Smooth muscle cell (in vitro differentiated cells): Measurements from ENCODE around the gene ACTR1A. TPM values are rescaled to one million over a fixed set of nuclear protein-coding genes. Genes with fewer than 3 reads are reported as not detected.

Experiments used
- DNase-seq: peaks from one replicate; lab custom pipeline; 2025; ENCODE audit not compliant: unreplicated experiment; lab: John Stamatoyannopoulos, UW
- H2AFZ ChIP-seq: fragments of 200-600 bp; sonication (generic); 2 replicates; pipeline ENCODE4 v1.6.0; 2016; ENCODE audit warnings: antibody characterized with exemption, low read depth, mild to moderate bottlenecking
- H3F3A ChIP-seq: fragments of 200-600 bp; sonication (generic); 2 replicates; pipeline ENCODE4 v1.6.0; 2017; ENCODE audit warnings: antibody characterized with exemption, low read depth
- H3K27ac ChIP-seq: fragments of 200-600 bp; sonication (generic); 2 replicates; pipeline ENCODE4 v1.5.1; 2016; ENCODE audit warnings: low read depth, mild to moderate bottlenecking
- H3K27me3 ChIP-seq: fragments of 200-600 bp; sonication (generic); 2 replicates; pipeline ENCODE4 v1.6.1; 2016; ENCODE audit warnings: low read depth, mild to moderate bottlenecking
- H3K36me3 ChIP-seq: fragments of 200-600 bp; sonication (generic); 2 replicates; pipeline ENCODE4 v1.5.1; 2016; ENCODE audit warnings: low read depth
- H3K4me1 ChIP-seq: fragments of 200-600 bp; sonication (generic); 2 replicates; pipeline ENCODE4 v1.5.1; 2016; ENCODE audit warnings: low read depth
- H3K4me2 ChIP-seq: fragments of 200-600 bp; sonication (generic); 2 replicates; pipeline ENCODE4 v1.6.0; 2016; ENCODE audit warnings: mild to moderate bottlenecking
- H3K4me3 ChIP-seq: fragments of 200-600 bp; sonication (generic); 2 replicates; pipeline ENCODE4 v1.5.1; 2016; ENCODE audit warnings: mild to moderate bottlenecking
- H3K79me2 ChIP-seq: fragments of 200-600 bp; sonication (generic); 2 replicates; pipeline ENCODE4 v1.6.0; 2016; ENCODE audit warnings: low read depth, mild to moderate bottlenecking
- H3K9ac ChIP-seq: fragments of 200-600 bp; sonication (generic); 2 replicates; pipeline ENCODE4 v1.6.0; 2016; ENCODE audit warnings: low read depth
- H3K9me3 ChIP-seq: fragments of 200-600 bp; sonication (generic); replicated peaks from 2 replicates; pipeline ENCODE4 v1.5.1; 2016; ENCODE audit warnings: low read depth
- H4K20me1 ChIP-seq: fragments of 200-600 bp; sonication (generic); 2 replicates; pipeline ENCODE4 v1.6.0; 2016; ENCODE audit warnings: low read depth
- CTCF ChIP-seq: fragments of 200-600 bp; sonication (generic); IDR thresholded peaks from 2 replicates; pipeline ENCODE4 v1.5.1; 2017; ENCODE audit warnings: borderline replicate concordance, mild to moderate bottlenecking, antibody characterized with exemption; ENCODE audit not compliant: insufficient read depth, poor library complexity, severe bottlenecking
- WGBS: methylation state at CpG from one replicate; pipeline ENCODE4 v1.1.7; 2016; ENCODE audit warnings: low lambda C conversion rate; 5-methylcytosine and 5-hydroxymethylcytosine counted together
- polyA plus RNA-seq: library from polyadenylated mRNA; unstranded; fragments of >200 nt; fragmentation: Nextera tagmentation; extraction: Ambion mirVana; gene quantifications from 2 replicates; pipeline ENCODE4 v1.2.1, GENCODE V29; 2016
- total RNA-seq: library from RNA; depleted of rRNA; stranded (reverse); fragments of >200 nt; gene quantifications from 2 replicates; pipeline ENCODE4 v1.2.3, GENCODE V29; 2014

Gene ACTR1A
- total and polyA plus RNA-seq, 2 experiments from 2014 or later: 144 to 149 TPM

GRCh38 chr10:102485093-102485784 is 17.3 kb downstream of the ACTR1A start:
- Histone ChIP-seq H3K9ac (no peak overlapping the region), H3K4me2 (no peak overlapping the region), H2AFZ (no peak overlapping the region), H3K27ac (no peak overlapping the region), H3K4me3 (no peak overlapping the region), H3K36me3 (peaks cover 7% of the 10 kb centered on the region), H3K27me3 (no peaks in the 10 kb centered on the region), H4K20me1 (peaks cover 35% of the 10 kb centered on the region), H3K4me1 (no peaks in the 10 kb centered on the region), H3K9me3 (no peaks in the 10 kb centered on the region), H3K79me2 (peaks cover 11% of the 10 kb centered on the region), H3F3A (peaks cover 7% of the 10 kb centered on the region)
- WGBS: 93% methylated on average over 18 of the region's 18 CpGs
- DNase-seq: no peak
- TF ChIP-seq CTCF: no peak

GRCh38 chr10:102484021-102484420 is 18.5 kb downstream of the ACTR1A start:
- peaks cover 7% of the 10 kb centered on the region for H3K36me3 ChIP-seq
- peaks cover 5% of the 10 kb centered on the region for H3K79me2 ChIP-seq
- H3K4me2 ChIP-seq: no peak overlapping the region

GRCh38 chr10:102480396-102480795 is 22.1 kb downstream of the ACTR1A start:
- H3F3A ChIP-seq: peaks cover 13% of the 10 kb centered on the region
- H3K36me3 ChIP-seq: peaks cover 7% of the 10 kb centered on the region
- H2AFZ ChIP-seq: no peak overlapping the region
- TF ChIP-seq CTCF: no peak
- peaks cover 16% of the 10 kb centered on the region for H4K20me1 ChIP-seq
- no peaks in the 10 kb centered on the region for H3K79me2 ChIP-seq
- WGBS: 96% methylated on average over 7 of the region's 9 CpGs
- H3K4me2 ChIP-seq: no peak overlapping the region
- no peak for DNase-seq
- H3K4me1 ChIP-seq: no peaks in the 10 kb centered on the region
- H3K9ac ChIP-seq: no peak overlapping the region
- no peaks in the 10 kb centered on the region for H3K27me3 ChIP-seq
- H3K9me3 ChIP-seq: no peaks in the 10 kb centered on the region
- no peak overlapping the region for H3K4me3 ChIP-seq
- no peak overlapping the region for H3K27ac ChIP-seq

More at GRCh38 chr10:102484021-102484420, 18.5 kb downstream of the ACTR1A start:
- Histone ChIP-seq H3K4me1 (no peaks in the 10 kb centered on the region), H4K20me1 (peaks cover 25% of the 10 kb centered on the region), H3K27me3 (no peaks in the 10 kb centered on the region), H3K27ac (no peak overlapping the region), H3K4me3 (no peak overlapping the region), H3K9ac (no peak overlapping the region), H2AFZ (no peak overlapping the region), H3F3A (peaks cover 7% of the 10 kb centered on the region), H3K9me3 (no peaks in the 10 kb centered on the region)
- WGBS: 98% methylated on average over 13 of the region's 13 CpGs
- no peak for DNase-seq
- no peak for TF ChIP-seq CTCF

- no peaks in the 10 kb centered on the region for H3K27me3 ChIP-seq
- no peak for DNase-seq
- no peaks in the 10 kb centered on the region for H3K79me2 ChIP-seq
- no peak overlapping the region for H3K9ac ChIP-seq
- H3F3A ChIP-seq: peaks cover 13% of the 10 kb centered on the region
- H3K4me2 ChIP-seq: no peak overlapping the region
- no peaks in the 10 kb centered on the region for H3K4me1 ChIP-seq
- no peak overlapping the region for H3K4me3 ChIP-seq
- peaks cover 13% of the 10 kb centered on the region for H4K20me1 ChIP-seq
- no peak for TF ChIP-seq CTCF
- no peak overlapping the region for H3K27ac ChIP-seq
- peaks cover 7% of the 10 kb centered on the region for H3K36me3 ChIP-seq
- no peak overlapping the region for H2AFZ ChIP-seq
- no peaks in the 10 kb centered on the region for H3K9me3 ChIP-seq
These were observed 22.9 kb downstream of the ACTR1A start for GRCh38 chr10:102479651-102480050.
